K562 (cell line): ENCODE results near the gene MARCHF11. TPM values are rescaled to one million over a fixed set of nuclear protein-coding genes. Genes with fewer than 3 reads are reported as not detected.

Source experiments
- ATAC-seq: fragments of 200-7000 bp; cut with Tn5 transposase; 3 replicates; pipeline ENCODE4 v1.9.1; 2020; ENCODE audit warnings: moderate library complexity
- BruUV-seq: library from RNA; stranded (reverse); fragments of 400-500 nt; replicated peaks from 2 replicates; lab custom pipeline; 2021; lab: Mats Ljungman, UMichigan
- CTCF ChIA-PET: fragments of 300-600 bp; formaldehyde crosslinking; extraction: SDS; loops from one replicate; lab custom pipeline; 2021; ENCODE audit warnings: low intra/inter-chr PET ratio; lab: Yijun Ruan, JAX
- POLR2A ChIA-PET: fragments of 300-600, 350-650 bp; sonication (Branson Sonifier 250); formaldehyde crosslinking; extraction: SDS; loops from one replicate; lab custom pipeline; 2021; ENCODE audit warnings: antibody characterized with exemption, inconsistent platforms; lab: Yijun Ruan, JAX
- DNase-seq, 4 experiments: peaks; one replicate each; pipeline versions ENCODE4 v3.0.0 to v3.0.0-alpha.2; 2011 to 2018; ENCODE audit warnings: low spot score in 3 of 4, mixed read lengths in 3 of 4; ENCODE audit errors: extremely low read depth in 1 of 4
- FAIRE-seq: peaks from 2 replicates; lab custom pipeline; 2011; peaks lifted over from hg19 to GRCh38; lab: Jason Lieb, UNC
- H2AFZ ChIP-seq: 2 replicates; pipeline ENCODE4 v1.6.0; 2011; ENCODE audit warnings: low read depth, low read length, control low read depth, inconsistent platforms
- H3K27ac ChIP-seq: fragments of 200-600 bp; 3 replicates; pipeline ENCODE4 v1.8.0; 2011; ENCODE audit warnings: low read depth, mild to moderate bottlenecking, control low read depth, inconsistent platforms, low read length, moderate library complexity, mixed read lengths; ENCODE audit errors: extremely low read depth
- H3K27me3 ChIP-seq, 2 experiments: fragments of 300-600 bp in 1 of 2; 2 replicates in 1 of 2; 3 replicates in 1 of 2; pipeline versions ENCODE4 v1.6.0 to v1.8.0; 2011; ENCODE audit warnings: inconsistent platforms in 2 of 2, low read length in 2 of 2, mild to moderate bottlenecking in 1 of 2, mixed read lengths in 1 of 2, moderate library complexity in 1 of 2; ENCODE audit not compliant: control insufficient read depth in 2 of 2, insufficient read depth in 2 of 2
- H3K36me3 ChIP-seq: fragments of 300-600 bp; 3 replicates; pipeline ENCODE4 v1.8.0; 2011; ENCODE audit warnings: mild to moderate bottlenecking, low read length, inconsistent platforms; ENCODE audit not compliant: control insufficient read depth, insufficient read depth
- H3K4me1 ChIP-seq, 2 experiments: fragments of 200-600 bp in 1 of 2; replicated peaks in 1 of 2; 2 replicates in 1 of 2; 3 replicates in 1 of 2; pipeline versions ENCODE4 v1.5.1 to v1.8.0; 2011; ENCODE audit warnings: inconsistent platforms in 2 of 2, low read length in 2 of 2, mild to moderate bottlenecking in 1 of 2, mixed read lengths in 1 of 2, moderate library complexity in 1 of 2; ENCODE audit not compliant: control insufficient read depth in 2 of 2, insufficient read depth in 2 of 2
- H3K4me2 ChIP-seq: 2 replicates; pipeline ENCODE4 v1.6.1; 2011; ENCODE audit warnings: low read length, control low read depth, inconsistent platforms, mixed read lengths; ENCODE audit not compliant: insufficient read depth
- H3K4me3 ChIP-seq: fragments of 200-600 bp; sonication (generic), shearing (Covaris generic); 2 replicates; pipeline ENCODE4 v1.5.1; 2016; ENCODE audit warnings: control low read depth, inconsistent platforms
- H3K79me2 ChIP-seq: fragments of 200-600 bp; 3 replicates; pipeline ENCODE4 v1.8.0; 2011; ENCODE audit warnings: low read length, inconsistent platforms; ENCODE audit not compliant: control insufficient read depth, insufficient read depth
- H3K9ac ChIP-seq, 2 experiments: 2 replicates each; pipeline versions ENCODE4 v1.6.0 to v1.6.1; 2011; ENCODE audit warnings: low read depth in 2 of 2, low read length in 2 of 2, control low read depth in 1 of 2, inconsistent platforms in 1 of 2, mild to moderate bottlenecking in 1 of 2, mixed read lengths in 1 of 2; ENCODE audit not compliant: insufficient read depth in 1 of 2
- H3K9me1 ChIP-seq: one replicate; pipeline ENCODE4 v1.6.0; 2011; ENCODE audit warnings: inconsistent platforms, mild to moderate bottlenecking, low read length, moderate library complexity; ENCODE audit not compliant: control insufficient read depth, insufficient read depth
- H3K9me3 ChIP-seq: replicated peaks from 2 replicates; pipeline ENCODE4 v1.5.1; 2011; ENCODE audit warnings: low read depth, low read length, inconsistent platforms; ENCODE audit not compliant: control insufficient read depth, insufficient read depth
- H4K20me1 ChIP-seq: replicated peaks from 2 replicates; pipeline ENCODE4 v1.6.1; 2011; ENCODE audit warnings: low read length, inconsistent platforms, mixed read lengths; ENCODE audit not compliant: control insufficient read depth, insufficient read depth
- CBFA2T3 ChIP-seq: fragments of 450-650 bp; IDR thresholded peaks from 2 replicates; pipeline ENCODE4 v1.6.1; 2017
- CCAR2 ChIP-seq: fragments of 200-400 bp; formaldehyde crosslinking; IDR thresholded peaks from 2 replicates; pipeline ENCODE4 v1.6.1; 2017; ENCODE audit warnings: mild to moderate bottlenecking, low read depth, low read length
- CXXC5 ChIP-seq: fragments of 250-450 bp; sonication (Bioruptor Pico); IDR thresholded peaks from 2 replicates; pipeline ENCODE4 v1.8.0; 2022; ENCODE audit warnings: inconsistent platforms, mild to moderate bottlenecking, moderate library complexity
- FOXP1 ChIP-seq: sonication (generic); formaldehyde crosslinking; IDR thresholded peaks from 2 replicates; pipeline ENCODE4 v1.8.0; 2022; ENCODE audit warnings: mild to moderate bottlenecking, missing genetic modification reagents
- HDGF ChIP-seq: fragments of 450-650 bp; IDR thresholded peaks from 2 replicates; pipeline ENCODE4 v1.6.1; 2016
- MAFF ChIP-seq: IDR thresholded peaks from 2 replicates; pipeline ENCODE4 v1.6.1; 2012; ENCODE audit warnings: low read length, improper control_type of control experiment
- NR1H2 ChIP-seq: sonication (generic); formaldehyde crosslinking; IDR thresholded peaks from 2 replicates; pipeline ENCODE4 v1.4.0; 2020; ENCODE audit warnings: mild to moderate bottlenecking, missing genetic modification reagents
- SMAD2 ChIP-seq: fragments of 150-350 bp; IDR thresholded peaks from 2 replicates; pipeline ENCODE4 v1.6.1; 2014; ENCODE audit warnings: low read depth, mild to moderate bottlenecking, low read length
- TRIM28 ChIP-seq: fragments of 450-650 bp; IDR thresholded peaks from 2 replicates; pipeline ENCODE4 v1.6.1; 2017
- ZC3H4 ChIP-seq: sonication (generic); formaldehyde crosslinking; IDR thresholded peaks from 2 replicates; pipeline ENCODE4 v1.9.0; 2021; ENCODE audit warnings: missing genetic modification reagents, borderline replicate concordance
- WGBS: fragments of 100-300 bp; shearing (Covaris generic); methylation state at CpG from one replicate; pipeline ENCODE4 v1.1.6; 2016; ENCODE audit warnings: low coverage, mixed read lengths; ENCODE audit not compliant: insufficient coverage; ENCODE audit errors: missing lambda C conversion rate; 5-methylcytosine and 5-hydroxymethylcytosine counted together
- in situ Hi-C: fragments of 300-500 bp; cut with MboI; formaldehyde crosslinking; loops from 4 replicates; pipeline ENCODE4 v1.15.0; 2018; ENCODE audit warnings: inconsistent platforms, mixed read lengths
- intact Hi-C: fragments of 100-400 bp; cut with micrococcal nuclease; formaldehyde crosslinking; loops from 2 replicates; pipeline ENCODE4 v1.14.2; 2022
- polyA plus RNA-seq, 8 experiments: library from polyadenylated mRNA; depleted of rRNA in 4 of 8; stranded (reverse) in 5 of 8; unstranded in 3 of 8; fragments of >200 nt; fragmentation: Nextera tagmentation in 2 of 8; fragmentation: Illumina TruSeq in 1 of 8; extraction: Ambion mirVana in 2 of 8; extraction: Trizol in 1 of 8; gene quantifications; 2 replicates each; pipeline versions ENCODE4 v1.2.1 to v1.2.3, GENCODE V29; 2011 to 2014; ENCODE audit warnings: inconsistent platforms in 1 of 8, missing spikeins in 1 of 8
- total RNA-seq, 7 experiments: library from RNA; depleted of rRNA in 6 of 7; stranded (reverse); fragments of >200 nt in 6 of 7; fragmentation: Illumina TruSeq in 2 of 7; extraction: Trizol in 2 of 7; gene quantifications; 2 replicates each; pipeline versions ENCODE4 v1.2.1 to v1.2.3, GENCODE V29; 2011 to 2021; ENCODE audit warnings: low replicate concordance in 1 of 7
- TF ChIP-seq, protein P1 (sequence below): fragments of 250-450 bp; sonication (Bioruptor Pico); IDR thresholded peaks from 2 replicates; pipeline ENCODE4 v1.6.1; 2021; ENCODE audit warnings: mild to moderate bottlenecking
- TF ChIP-seq, protein P2 (sequence below): fragments of 250-450 bp; sonication (Bioruptor Pico); IDR thresholded peaks from 2 replicates; pipeline ENCODE4 v1.9.0; 2021; ENCODE audit warnings: mild to moderate bottlenecking, inconsistent platforms

The MARCHF11 gene
- total and polyA plus RNA-seq, 9 of the 15 experiments (the other 6 are each of a cell fraction or from before 2014, with no cell fraction given): not detected

DNA sequence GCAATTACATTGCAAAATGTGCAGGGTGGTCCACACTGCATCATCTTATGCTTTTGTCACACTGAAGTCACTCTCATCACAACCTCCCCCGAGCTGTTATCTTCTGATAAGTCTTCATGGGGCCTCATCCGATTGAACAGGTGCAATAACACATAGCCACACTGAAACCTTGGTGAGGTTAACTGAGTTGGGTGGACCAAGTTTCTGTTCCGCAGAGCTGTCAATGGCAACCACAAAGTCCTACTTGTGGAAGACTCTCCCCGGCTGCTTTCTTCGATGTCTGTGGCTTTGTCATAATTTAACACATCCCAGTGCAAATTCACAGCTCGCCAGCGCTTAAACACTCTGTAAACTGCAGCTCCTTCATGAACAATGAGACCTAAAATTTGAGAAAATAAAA lies 112.2 kb downstream of the MARCHF11 start:
- no peaks in the 10 kb centered on the region for H3K9me3 ChIP-seq
- no peak overlapping the region for H2AFZ ChIP-seq
- no peaks in the 10 kb centered on the region for H3K79me2 ChIP-seq
- no peak overlapping the region for H3K4me3 ChIP-seq
- no peak for DNase-seq
- no peaks in the 10 kb centered on the region for H3K4me1 ChIP-seq
- no TSS peak for BruUV-seq
- no peaks in the 10 kb centered on the region for H3K9me1 ChIP-seq
- ATAC-seq: no peak
- H4K20me1 ChIP-seq: no peaks in the 10 kb centered on the region
- no peak overlapping the region for H3K27ac ChIP-seq
- TF ChIP-seq MAFF (no peak), CCAR2 (no peak), CBFA2T3 (no peak), CXXC5 (CRISPR knock-in tag) (no peak), ZC3H4 (CRISPR knock-in tag) (no peak), NR1H2 (CRISPR knock-in tag) (no peak), TRIM28 (no peak), FOXP1 (no peak), HDGF (no peak), SMAD2 (no peak)
- TF ChIP-seq, protein P1, sequence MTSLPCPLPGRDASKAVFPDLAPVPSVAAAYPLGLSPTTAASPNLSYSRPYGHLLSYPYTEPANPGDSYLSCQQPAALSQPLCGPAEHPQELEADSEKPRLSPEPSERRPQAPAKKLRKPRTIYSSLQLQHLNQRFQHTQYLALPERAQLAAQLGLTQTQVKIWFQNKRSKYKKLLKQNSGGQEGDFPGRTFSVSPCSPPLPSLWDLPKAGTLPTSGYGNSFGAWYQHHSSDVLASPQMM (CRISPR knock-in tag): no peak
- TF ChIP-seq, protein P2, sequence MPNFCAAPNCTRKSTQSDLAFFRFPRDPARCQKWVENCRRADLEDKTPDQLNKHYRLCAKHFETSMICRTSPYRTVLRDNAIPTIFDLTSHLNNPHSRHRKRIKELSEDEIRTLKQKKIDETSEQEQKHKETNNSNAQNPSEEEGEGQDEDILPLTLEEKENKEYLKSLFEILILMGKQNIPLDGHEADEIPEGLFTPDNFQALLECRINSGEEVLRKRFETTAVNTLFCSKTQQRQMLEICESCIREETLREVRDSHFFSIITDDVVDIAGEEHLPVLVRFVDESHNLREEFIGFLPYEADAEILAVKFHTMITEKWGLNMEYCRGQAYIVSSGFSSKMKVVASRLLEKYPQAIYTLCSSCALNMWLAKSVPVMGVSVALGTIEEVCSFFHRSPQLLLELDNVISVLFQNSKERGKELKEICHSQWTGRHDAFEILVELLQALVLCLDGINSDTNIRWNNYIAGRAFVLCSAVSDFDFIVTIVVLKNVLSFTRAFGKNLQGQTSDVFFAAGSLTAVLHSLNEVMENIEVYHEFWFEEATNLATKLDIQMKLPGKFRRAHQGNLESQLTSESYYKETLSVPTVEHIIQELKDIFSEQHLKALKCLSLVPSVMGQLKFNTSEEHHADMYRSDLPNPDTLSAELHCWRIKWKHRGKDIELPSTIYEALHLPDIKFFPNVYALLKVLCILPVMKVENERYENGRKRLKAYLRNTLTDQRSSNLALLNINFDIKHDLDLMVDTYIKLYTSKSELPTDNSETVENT (CRISPR knock-in tag): no peak
- no peak overlapping the region for H3K4me2 ChIP-seq
- POLR2A ChIA-PET: interaction anchor here (0.6 kb wide), 2 partner anchors 402 to 409 kb away, joined by 3 read pairs; no protein-coding TSS in a partner anchor
- CTCF ChIA-PET: no interaction called here
- FAIRE-seq: no peak
- H3K36me3 ChIP-seq: no peaks in the 10 kb centered on the region
- H3K27me3 ChIP-seq: no peaks in the 10 kb centered on the region
- in situ Hi-C loops: no loop called here
- intact Hi-C loops: no loop called here
- no peak overlapping the region for H3K9ac ChIP-seq
- WGBS: 2% methylated on average over 7 of the region's 7 CpGs
